ENCODE measurements around the gene ZBTB21.
"Not testable (repeated sequence)": the region's sequence is repeated elsewhere in the genome, so short reads cannot be mapped to it uniquely, and the experiment has no call there.

ZBTB21 gene

DNA sequence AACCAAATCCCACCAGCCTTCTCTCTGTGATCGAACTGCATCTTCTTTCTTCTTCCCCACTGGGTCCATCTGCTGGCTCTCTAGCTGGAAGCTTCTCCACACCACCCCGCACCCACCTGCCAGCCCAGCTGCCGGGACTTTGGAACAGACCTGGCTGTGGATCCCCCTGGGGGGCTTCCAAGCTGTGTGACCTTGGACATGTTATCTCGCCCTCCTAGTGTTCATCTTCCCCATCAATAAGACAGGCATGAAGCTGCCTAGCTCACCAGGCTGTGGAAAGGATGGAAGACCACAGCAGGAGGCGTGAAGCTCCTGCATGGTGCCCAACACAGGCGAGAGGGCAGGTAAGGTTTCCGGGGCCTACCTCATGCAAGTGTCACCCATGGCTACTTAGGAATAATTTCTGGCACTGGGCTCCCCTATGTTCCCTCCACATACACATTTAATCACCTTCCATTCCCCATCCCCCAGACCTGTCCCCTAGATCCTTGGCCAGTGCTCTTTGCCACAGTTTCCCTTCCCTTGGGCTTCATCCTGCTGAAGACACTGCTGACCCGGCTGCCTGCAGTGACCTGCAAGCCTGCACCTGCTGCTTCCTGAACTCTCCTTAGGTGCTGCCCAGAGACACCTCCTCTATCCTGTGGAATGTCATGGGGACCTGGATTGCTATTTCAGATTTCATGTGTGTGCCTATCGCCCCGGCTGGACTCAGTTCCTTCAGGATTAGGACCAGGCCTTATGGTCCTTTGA is 43.1 kb downstream of the ZBTB21 start:
- no peak for DNase-seq (ENCODE audit: low spot score)

DNA sequence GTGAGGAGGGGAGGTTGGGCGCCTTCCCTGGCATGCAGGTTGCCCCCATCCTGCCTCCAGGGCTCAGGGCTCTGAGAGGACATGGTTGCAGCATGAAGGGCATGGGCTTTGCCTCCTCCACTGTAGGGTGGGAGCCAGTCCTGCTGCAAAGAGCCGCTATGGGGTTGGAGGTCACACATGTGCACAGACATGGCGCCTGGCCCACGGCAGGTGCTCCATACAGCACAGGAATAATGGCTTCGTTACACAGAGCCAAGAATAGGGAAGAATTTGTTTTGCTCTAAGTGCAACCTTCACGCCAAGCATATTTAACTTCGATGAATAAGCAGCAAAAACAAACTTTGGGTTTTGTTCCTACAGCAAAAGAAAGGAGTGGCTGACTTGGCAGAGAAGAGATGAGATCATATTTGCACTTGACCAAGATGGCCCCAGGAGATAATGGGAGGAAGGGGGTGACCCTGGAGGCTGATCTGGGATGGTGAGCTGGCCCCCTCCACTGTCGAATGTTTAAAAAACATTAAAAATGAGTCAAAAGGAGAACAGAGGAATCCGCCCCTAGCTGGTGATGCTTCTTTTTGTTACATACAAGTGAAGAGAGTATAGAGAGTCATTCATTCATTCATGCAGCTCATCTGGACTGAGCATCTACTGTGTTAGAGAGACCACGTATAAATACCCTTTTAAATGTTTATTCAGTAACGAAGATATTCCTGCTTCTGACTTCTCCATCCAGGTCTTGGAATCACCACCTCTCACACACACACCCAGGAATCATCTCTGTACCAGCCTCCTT is 43.9 kb downstream of the ZBTB21 start:
- no peak for DNase-seq (ENCODE audit: low spot score)

DNA sequence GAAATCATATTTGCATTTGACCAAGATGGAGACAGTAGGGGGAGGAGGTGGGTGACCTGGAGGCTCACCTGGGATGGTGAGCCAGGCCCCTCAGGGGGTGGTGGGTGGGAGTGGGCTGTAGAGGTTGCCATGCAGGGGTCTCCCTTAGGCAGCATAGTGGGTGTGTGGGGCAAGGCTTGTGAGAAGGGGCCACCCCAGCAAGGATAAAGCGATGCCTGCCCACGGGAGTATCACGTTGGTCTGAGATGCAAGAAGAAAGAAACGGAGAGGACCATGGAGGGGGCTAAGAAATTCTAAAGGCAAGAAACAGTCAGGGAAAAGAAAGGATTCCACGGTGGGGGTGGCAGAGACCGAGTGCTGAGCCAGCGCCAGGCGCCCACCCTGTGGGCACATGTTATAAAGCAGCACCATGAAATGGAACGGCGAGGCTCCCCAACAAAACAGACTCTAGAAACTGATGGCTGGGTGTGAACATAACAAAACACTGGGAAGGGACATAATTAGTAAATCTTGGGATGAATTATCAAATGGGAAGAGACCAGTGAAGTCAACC is 44.6 kb downstream of the ZBTB21 start:
- DNase-seq (ENCODE audit: low spot score): no peak

DNA sequence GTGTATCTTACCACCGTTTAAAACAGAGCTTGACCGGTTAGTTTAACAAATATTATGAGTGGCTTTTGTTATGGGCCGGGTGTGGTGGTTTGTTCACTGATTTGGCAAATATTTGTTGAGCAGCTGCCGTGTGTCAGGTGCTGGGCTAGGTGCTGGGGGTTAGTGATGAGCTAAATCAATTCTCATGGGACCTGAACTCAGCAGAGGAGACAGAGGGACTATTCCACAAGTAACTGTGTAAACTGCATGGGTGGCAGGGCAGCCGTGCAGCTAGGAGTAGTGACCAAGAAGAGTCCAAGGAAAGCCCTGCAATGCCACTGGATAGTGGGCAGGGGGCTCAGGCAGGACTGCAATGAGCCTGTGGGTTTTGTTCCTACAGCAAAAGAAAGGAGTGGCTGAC is 45.1 kb downstream of the ZBTB21 start:
- no peak for DNase-seq (ENCODE audit: low spot score)

DNA sequence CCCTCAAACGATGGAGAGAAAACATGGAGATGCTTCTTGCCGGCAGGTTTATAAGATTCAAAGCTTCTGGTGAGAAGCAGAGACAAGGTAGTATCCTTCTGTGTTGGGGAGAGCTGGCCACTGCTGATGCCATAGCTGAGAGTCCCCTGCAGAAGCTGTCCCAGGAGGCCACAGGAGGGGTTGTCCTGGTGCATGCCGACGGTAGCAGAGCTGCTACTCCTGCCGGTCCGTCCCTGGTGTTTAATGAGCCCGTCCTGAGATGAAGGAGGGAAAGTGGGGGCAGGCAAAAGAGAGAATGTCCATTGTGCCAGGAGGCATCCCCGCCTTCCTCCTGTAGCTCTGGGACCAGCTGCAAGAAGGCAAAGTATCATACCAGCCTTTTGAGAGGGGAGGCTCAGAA is 46.0 kb downstream of the ZBTB21 start:
- no peak for DNase-seq (ENCODE audit: low spot score)

DNA sequence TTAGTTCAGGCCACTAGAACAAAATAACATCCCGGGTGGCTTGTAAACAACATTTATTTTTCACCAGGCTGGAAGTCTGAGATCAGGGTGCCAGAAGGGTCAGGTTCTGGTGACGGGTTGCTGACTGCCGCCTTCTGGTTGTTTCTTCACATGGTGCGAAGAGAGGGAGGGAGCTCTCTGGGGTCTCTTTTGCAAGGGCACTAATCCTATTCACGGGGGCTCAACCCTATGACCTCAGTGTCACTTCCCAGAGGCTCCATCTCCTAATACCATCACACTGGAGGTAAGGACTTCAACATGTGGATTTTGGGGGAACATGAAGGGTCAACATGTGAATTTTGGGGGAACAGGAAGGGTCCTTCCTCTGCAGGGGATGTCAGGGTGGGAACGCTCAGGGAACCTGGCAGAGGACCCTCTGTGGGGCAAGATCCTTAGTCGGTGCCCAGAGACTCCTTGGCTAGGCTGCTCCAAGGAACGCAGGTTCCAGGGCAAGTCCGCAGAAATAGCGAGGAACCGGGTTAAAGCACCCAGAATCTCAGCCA is 47.7 kb downstream of the ZBTB21 start:
- no peak for DNase-seq (ENCODE audit: low spot score)

DNA sequence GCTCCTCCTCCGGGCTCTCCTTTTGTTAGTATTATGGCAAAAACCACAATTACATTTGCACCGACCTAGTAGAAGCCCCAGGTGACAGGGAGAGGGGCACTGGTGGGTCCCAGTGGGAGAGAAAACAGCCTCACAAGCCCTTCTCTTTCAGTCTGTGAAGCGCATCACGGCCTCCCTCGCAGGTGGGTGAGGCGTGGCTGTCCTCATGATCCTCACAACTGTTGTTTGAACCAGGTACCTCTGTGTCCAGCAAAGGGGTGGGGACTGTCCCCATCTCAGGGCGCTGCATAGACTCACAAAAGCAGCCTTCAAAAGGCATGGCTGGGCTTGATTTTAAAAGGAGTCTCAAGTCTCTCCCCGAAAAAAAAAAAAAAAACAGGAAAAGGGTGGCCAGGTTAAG is 48.4 kb downstream of the ZBTB21 start:
- no peak for DNase-seq (ENCODE audit: low spot score)

DNA sequence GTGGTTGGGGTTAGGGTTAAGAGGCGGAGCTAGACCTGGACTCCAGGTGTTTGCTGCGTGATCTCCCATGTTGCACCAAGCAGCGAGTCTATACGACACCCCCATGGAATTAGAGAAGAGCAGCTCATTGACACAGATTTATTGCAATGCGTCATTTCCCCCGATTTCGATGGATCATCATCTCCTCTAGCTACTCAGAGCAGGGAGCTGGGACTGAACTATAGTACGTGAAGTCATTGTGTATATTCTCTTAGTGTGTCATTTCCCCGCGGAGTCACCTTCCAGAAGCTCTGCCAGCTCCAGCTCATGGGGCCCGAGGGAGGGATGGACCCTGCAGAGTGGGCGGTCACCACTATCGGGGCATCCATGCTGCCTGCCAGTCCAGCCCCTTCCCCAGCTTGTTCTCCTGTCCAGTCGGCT is 48.9 kb downstream of the ZBTB21 start:
- DNase-seq (ENCODE audit: low spot score): no peak

DNA sequence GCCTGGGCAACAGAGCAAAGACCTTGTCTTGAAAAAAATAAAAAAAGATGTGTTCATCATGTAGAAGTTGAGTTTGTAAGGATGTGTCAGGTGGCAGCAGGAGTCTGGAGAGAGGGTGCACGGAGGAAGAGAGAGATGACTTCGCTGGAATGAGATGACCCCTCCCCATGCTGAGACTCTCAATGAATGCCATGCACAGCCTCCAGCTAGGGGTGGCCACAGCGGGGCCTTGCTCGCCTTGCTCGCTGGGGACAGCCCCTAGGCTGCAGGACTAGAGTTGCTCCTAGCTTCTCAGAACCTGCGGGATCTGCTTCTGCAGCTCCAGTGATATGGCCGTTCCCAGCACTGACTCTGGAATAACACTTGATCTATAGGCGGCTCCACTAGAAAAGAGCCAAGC is 49.8 kb downstream of the ZBTB21 start:
- DNase-seq (ENCODE audit: low spot score): no peak

DNA sequence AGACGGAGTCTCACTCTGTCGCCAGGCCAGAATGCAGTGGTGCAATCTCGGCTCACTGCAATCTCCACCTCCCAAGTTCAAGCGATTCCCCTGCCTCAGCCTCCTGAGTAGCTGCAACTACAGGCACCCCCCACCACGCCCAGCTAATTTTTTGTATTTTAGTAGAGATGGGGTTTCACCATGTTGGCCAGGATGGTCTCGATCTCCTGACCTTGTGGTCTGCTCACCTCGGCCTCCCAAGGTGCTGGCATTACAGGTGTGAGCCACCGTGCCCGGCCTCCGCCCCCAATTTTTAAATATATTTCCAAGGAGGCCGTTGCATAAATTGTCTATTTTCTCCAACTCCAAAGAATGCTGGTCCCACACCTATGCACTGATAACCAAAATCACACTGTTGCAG is 50.5 kb downstream of the ZBTB21 start:
- DNase-seq (ENCODE audit: low spot score): not testable (repeated sequence)

DNA sequence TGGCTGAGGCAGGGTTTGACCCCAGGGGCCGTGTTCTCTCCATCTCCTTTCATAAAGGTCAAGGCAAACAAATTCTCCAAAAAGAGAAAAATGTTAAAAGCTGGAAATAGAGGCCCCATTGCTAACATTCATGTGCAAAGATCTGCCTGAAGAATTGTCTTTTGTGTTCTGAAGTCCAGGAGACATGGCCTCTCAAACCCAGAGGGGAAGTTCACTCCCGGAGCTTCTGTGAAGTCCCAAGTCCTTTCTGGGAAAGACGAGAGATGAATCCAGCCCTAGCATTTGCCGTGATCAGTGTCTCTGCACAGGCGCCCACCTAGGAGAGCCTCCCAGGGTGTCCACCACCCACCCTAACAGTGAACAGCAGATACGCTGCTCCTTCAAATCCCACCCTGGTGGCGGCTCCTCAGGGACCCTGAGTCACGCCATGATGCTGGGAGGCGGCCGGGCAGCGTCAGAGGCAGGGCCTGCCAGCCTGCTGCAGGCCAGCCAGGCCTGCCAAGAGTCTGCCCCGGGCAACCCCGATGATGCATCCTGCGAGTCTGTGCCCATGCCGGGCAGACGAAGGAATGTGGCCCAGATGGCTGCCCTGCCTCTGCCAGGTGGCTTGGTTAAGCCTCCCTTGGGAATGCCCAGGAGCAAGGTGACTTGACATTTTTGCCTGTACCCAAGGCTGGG is 51.1 kb downstream of the ZBTB21 start:
- DNase-seq (ENCODE audit: low spot score): no peak

DNA sequence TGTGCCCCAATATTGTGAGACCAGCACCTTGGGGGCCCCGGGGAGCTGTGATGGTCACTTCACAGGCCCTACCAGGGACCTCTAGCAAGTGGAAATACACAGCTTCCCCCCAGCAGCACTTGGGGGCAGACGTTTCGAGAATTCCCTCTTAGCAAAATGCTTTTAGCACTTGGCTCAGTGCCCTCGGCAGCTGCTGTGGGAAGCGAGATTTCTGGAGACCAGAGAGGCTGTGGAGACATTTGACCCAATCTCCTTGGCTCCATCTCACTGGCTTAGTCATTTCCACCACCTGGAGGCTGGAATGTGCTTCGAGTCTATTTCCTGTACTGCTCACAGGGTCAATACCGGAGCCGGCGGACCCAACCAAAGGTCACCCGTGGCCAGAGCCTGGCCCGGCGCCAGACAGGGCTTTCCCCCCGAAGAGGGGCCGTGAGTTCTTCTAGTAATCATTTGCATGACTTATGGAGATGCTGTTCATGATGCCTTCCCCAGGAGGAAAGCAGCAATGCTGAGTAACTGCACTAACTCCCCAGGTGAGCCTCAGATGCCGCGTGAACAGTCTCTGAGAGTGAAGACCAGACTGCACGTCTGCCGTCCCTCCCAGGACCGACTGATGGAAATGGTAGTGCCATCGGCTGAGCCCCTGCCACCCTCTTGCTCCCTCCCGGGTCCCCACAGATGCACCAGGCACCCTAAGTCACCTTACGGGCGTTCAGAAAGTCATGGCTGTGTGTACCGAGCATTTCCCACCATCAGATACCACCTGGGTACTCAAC is 52.0 kb downstream of the ZBTB21 start:
- peak; percentile 83 for DNase-seq (ENCODE audit: low spot score)

DNA sequence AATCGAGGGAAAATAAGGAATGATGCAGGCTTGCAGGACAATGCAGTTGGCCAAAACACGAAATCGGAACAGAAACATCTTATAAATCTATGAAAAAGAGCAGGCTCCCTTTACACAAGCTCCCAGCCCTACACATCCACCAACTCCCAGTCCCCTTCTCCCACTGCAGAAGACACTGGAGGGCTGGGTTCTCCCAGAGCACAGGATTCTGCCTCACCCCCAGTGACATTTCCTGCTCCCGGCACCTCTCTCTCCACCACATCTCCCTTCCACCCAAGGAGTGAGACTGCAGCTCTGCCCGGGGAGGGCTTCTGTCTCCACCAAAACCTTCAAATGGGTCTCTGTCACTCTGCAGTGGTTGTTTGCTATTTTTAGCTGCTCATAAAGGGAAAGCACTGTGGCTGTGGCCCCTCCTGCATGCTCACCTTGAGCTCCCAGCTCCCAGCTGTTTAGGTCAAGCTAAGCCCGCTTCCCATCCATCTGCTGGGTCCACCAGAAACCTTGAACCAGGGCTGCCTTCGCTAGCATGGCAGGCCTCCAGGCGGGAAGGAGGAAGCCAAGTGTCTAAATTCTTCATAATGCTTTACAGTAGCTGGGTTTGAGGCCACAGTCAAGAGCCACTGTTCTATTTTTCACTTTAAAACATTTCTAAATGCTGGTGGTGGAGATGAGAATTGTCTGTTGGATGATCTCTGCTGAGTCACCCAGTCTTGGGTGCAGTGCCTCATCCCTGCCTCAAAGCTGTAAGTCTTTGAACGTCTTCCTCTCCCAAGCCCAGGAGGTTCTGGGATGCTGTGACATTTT is 53.0 kb downstream of the ZBTB21 start:
- no peak for DNase-seq (ENCODE audit: low spot score)

DNA sequence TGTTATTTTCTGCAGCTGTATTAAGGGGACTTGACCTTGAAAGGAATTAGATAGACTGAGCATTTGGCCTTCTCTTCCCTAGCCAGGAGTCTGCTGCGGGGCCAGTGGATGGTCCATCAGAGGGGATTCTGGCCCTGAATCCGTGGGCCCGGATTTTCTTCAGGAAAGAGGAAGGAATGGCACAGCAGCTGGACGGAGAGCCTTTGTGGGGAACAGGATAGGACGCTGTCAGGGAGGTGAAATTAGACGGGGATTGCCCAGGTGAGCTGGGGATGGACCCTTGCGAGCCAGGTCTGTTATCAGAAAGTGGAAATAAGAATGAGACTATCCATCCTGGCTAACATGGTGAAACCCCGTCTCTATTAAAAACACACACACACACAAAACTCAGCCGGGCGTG is 54.6 kb downstream of the ZBTB21 start:
- no peak for DNase-seq (ENCODE audit: low spot score)

DNA sequence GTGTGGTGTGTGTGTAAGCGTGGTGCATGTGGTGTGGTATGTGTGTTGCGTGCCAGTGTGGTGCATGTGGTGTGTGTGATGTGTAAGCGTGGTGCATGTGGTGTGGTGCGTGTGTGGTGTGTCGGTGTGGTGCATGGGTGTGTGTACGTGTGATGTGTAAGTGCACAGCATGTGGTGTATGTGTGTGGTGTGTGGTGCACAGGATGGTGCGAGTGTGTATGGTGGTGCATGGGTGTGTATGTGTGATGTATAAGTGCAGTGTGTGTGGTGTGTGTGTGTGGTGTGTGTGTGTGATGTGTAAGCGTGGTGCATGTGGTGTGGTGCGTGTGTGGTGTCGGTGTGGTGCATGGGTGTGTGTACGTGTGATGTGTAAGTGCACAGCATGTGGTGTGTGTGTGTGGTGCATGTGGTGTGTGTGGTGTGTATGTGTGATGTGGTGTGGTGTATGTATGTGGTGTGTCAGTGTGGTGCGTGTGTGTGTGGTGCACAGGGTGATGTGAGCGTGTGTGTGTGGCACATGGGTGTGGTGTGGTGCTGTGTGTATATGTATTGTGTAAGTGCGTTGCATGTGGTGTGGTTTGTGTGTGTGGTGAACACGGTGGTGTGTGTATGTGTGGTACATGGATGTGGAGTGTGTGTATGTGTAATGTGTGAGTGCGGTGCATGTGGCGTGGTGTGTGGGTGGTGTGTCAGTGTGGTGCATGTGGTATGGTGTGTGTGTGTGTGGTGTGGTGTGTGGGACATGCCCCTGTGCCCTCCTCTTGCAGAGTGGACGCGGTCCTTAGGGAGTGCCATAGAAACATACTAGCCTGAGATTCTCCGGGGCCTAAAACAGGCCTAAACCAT is 55.3 kb downstream of the ZBTB21 start:
- DNase-seq (ENCODE audit: low spot score): no peak

DNA sequence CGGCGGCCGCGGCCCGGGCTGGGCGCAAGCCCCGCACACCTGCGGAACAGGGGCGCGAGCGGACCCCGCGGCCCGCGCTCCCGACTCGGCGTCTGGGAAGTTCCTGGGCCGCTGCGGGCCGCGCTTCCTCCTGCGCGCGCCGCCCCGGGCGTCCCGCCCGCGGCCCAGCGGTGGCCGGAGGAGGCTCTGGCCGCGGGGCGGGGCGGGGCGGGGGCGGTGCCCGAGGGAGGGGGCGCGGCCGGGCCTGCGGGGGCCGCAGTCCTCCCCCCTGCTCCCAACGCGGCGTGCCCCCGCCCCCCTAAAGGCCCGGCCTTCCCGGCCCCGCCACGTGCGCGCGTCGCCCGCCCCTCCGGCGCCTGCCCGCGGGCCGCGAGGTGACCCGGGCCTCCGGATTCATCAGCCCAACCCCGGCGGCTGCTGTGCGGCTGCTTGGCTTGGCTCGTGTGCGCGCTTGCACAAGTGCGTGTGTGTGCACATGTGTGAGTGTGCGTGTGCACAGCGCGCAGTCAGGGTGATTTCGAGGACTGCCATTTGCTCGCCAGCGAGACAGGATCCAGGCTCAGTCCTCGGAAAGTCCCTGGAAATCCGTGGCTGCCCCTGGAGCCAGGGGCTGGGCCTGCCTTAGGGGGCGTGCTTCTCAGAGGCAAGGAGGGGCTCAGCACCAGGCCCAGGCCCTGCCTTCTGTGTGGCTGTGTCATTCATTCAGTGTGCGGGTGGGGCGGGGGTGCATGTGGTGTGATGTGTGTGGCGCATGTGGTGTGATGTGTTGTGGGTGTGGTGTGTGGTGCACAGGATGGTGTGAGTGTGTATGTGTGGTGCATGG is 56.1 kb downstream of the ZBTB21 start, which contains the start of gene C2CD2:
Gene C2CD2, minus strand, starts transcription at position 188 of the 823 bp plus-strand sequence. CDS start 370 bp downstream, outside the sequence.
- DNase-seq (ENCODE audit: low spot score): peak; percentile 78

DNA sequence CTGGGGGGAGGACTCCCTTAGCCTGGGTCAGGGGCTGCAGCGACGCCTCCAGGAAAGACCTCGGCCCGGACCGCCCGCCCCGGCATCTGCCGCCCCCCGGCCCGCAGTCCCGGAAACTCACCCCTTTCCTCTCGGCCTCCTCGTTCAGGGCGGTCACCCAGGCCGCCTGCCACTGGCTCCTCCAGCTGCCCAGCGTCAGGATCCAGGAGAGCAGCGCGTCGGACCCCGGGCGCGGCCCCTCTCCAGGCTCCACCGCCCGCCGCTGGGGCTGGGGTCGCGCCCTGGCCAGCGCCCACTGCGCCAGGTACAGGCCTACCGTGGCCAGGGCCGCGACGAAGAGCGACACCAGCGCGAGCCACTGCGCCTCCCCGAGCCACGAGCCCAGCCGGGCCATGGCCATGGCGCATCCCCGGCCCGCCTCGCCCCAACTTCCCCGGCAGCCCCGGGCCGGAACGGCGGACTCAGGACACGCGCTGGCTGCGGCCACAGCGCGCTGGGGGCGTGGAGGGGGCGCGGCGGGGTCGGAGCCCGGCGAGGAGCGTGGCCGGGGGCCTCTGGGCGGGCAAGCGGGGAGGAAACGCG is 56.8 kb downstream of the ZBTB21 start:
- DNase-seq (ENCODE audit: low spot score): no peak

DNA sequence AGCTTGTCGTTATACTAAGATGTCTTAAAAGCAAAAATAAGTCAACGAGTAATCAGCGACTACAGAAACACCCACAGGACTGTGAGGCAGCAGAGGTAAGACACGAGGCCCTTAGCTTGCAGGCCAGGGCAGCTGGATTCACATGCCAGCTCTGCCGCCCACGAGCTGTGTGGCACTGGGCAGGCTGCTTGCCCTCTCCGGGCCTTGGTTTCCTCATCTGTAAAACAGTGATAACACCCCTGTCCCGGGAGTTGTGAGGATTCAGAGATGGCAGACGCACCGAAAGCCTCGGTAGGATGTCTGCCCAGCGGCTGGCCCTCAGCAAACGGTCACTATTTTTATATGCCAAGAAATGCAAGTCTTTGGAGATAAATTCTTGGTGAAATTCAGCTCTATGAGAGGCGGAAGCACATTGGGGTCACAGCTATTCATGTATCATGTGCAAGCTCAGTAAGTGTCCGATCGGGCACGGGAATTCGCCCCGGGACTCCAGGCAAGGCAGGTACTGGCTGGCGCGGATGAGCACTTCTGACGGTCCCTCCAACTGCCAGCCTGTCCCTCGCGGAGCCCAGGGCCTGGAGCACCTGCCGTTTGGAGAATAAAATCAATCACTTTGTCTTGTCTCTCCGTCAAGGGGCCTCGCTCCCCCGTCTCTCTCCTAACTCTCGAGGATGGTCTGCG is 57.5 kb downstream of the ZBTB21 start:
- DNase-seq (ENCODE audit: low spot score): no peak

Measured in HuH-7.5 (cell line).